HG03097 (cell line): ENCODE measurements around the gene PHETA1.
"Not testable (repeated sequence)": the region's sequence is repeated elsewhere in the genome, so short reads cannot be mapped to it uniquely, and the experiment has no call there.

Experiments used
- ATAC-seq: cut with Tn5 transposase; IDR thresholded peaks from one replicate; pipeline ENCODE4 v1.9.1; 2021; ENCODE audit not compliant: unreplicated experiment, low FRiP score

Gene PHETA1

DNA sequence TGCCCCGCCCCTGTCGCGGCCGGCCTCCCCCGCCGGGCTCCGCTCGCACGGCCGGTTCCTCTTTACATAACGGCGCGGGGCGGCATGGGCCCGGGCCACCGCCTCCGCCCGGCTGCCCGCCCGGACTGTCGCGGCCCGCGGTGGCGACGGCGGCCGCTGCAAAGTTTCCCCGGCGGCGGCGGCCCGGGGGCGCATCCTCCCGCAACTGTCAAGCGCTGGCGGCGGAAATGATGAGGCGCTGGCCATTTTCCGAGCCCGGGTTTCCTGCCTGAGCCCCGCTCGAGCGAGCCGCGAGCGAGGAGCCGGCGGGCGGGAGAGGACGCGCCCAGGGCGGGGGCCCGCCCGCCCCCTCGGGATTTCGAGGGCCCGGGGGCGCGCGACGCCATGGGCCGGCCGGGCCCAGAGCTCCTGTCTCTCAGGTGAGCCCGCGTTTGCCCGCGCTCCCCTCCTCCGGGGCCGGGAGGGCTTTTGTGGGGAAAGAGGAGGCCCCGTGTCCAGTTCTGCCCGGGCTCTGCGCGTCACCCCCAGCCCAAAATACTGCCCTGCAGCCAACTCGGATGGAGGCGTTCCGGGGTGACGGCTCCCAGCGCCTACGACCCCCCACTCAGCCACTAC lies 37.1 kb upstream of the PHETA1 start, which contains the start of gene SH2B3:
SH2B3 (plus strand) TSS at position 65 of the 615 bp plus-strand sequence. CDS start 12,223 bp downstream, outside the sequence.
- ATAC-seq, result peak; percentile 8

DNA sequence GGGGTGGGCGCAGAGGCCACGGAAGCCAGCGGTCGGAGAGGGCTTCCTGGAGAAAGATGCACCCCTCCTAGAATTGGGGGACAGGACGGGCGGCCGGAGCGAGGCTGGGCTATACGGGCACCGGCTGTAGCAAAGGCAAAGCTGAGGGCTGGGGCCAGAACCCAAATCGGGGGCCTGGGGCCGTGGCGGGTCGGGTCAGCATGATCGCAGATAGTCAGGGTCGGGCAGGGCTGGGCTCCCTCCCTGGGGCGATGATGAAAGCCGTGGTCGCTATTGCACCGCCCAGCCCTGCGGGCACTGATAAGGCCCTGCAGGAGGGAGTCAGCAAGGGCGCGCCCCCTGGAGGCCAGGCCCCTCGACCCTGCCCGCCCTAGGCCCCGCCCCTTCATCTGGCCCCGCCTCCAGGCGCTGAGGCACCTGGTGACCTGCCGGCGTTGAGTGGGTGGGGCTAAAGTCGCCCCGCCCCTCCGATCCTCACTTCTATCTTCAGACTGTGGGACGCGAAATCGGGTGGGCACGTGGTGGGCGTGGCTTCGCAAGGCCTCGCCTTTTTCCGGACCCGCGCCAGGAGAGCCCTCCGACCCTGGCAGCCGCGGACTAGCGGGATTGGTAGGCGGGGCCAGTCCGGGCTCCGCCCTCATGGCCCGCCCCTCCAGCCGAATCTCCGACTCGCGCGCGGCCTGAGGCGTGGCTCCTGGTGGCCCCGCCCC lies 36.4 kb upstream of the PHETA1 start:
- peak; percentile 47 for ATAC-seq

DNA sequence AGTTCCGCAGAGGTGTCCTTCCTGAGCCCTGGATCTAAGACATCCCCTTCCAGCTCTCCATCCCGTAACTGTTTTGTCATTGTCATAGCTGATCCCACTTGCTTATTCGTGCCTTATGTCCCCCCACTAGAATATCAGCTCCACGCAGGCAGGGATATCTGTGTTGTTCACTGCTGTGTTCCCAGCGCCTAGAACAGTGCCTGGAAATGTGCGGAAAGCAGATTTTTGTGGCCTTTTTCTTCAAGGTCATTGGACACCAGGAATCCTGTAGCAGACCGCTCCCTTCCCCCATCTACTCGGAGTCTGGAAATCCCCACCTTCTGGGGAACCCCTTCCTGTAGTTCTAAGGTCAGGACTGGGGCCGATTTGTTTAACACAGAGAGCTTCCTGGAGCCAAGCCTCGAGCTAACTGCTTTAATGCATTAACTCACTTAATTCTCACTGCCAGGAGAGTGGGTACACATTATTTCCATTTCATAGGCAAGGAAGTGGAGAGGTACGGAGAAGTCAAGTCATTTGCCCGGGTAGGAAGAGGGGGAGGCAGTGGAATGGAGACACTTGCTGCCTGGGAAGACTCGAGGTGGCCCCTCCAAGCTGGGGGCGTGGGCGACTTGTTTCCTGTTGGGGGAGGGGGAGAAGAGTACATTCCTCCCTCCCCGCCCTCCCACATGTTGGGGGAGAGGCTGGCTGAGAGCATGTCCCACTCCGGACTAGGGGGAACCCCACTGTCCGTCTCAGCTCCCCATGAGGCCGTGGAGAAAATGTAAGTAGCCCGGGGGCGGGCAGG lies 35.7 kb upstream of the PHETA1 start:
- peak; percentile 4 for ATAC-seq

DNA sequence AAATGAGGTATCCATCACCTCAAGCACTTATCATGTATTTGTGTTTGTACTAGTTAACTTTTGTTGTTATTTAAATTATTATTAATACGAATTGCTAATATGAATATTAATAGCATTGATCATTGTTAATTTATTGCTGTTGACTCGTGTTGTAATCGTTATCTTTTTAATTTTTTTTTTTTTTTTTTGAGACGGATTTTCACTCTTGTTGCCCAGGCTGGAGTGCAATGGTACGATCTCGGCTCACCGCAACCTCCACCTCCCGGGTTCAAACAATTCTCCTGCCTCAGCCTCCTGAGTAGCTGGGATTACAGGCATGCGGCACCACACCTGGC lies 33.6 kb upstream of the PHETA1 start:
- ATAC-seq, result not testable (repeated sequence)

DNA sequence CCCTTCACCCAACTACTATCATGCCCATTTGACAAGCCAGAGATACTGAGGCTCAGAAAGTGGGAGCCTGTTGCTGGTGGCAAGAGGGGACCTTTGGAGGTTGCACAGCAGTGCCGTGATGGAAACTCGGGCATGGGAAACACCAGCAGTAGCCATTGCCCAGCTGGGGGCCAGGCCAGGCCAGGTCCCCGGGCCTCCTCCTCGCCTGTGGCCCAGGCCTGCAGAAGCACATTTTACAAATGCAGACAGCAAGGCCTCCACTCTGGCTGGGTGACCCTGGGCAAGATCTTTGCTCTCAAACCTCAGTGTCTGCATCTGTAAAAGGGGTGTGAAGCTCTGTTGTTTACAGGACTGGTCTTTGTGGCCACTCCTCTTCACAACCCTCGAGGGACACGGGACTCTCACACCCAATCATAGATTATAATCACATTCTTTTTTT lies 32.3 kb upstream of the PHETA1 start:
- no peak for ATAC-seq

DNA sequence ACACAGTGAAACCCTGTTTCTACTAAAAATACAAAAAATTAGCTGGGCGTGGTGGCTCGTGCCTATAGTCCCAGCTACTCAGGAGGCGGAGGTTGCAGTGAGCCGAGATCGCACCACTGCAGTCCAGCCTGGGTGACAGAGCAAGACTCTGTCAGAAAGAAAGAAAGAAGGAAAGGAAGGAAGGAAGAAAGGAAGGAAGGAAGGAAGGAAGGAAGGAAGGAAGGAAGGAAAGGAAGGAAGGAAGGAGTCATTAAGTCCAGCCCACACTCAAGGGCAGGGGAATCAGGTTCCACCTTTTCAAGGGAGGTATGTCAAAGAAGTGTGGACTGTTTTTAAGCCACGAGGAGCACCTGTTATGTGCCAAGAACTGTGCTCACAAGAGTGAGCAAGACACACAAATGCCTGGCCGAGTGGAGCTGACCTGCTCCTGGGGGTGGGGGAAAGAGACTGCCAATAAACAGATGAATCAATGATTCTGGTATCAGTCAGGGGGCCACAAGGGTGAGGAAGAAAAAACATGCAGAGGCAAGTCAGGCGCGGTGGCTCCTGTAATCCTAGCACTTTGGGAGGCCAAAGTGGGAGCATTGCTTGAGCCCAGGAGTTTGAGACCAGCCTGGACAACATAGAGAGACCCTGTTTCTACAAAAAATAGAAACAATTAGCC lies 31.0 kb upstream of the PHETA1 start:
- not testable (repeated sequence) for ATAC-seq

DNA sequence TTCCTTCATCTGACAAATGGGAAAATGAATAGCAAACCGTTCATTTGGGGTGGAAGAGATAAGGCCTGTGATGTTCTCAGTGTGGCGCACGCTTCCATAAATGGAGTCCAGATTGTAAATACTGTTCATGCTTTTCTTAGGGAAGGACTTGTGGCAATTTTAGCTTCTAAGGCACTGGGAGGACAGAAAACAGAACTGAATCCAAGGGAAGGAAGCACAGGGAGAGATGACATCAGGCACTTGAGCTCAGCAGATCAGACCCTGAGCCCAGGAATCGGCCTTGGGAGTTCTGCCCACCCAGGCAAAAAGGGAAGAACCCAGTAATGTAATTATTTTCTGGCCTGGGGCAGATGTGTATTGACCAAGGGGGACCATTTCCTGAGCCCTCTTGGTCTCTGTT lies 29.6 kb upstream of the PHETA1 start:
- no peak for ATAC-seq

DNA sequence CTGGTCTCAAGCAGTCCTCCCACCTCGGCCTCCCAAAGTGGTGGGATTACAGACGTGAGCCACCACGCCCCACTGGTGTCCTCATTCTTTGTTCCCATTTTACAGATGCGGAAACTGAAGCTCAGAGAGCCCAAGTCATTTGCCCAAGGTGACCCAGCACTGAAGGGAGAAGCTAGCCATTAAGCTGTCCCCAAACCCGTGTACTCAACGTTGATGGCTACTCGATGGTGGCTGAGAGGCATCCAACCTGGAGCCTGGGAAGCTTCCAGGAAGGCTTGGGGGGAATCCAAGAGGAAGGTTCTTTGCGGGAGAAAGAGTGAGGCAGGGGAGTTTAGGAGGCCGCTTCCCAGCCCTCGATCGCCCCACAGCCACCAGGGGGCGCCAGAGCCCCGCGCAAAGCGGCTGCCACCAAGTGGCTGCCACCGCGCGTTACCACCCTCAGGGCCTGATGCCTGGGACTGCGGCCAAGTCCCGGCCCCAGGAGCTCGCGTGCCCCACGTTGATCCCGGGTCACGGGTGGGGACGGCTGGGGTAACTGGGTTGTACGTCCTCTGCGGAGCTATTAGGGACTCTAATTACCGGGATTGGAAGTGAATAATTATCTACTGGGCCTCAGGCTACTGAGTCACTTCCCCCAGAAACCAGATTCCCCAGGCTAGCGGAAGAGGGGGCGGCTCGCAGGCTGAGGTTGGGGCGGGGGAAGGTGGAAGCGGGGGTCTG lies 28.0 kb upstream of the PHETA1 start:
- ATAC-seq, result no peak

DNA sequence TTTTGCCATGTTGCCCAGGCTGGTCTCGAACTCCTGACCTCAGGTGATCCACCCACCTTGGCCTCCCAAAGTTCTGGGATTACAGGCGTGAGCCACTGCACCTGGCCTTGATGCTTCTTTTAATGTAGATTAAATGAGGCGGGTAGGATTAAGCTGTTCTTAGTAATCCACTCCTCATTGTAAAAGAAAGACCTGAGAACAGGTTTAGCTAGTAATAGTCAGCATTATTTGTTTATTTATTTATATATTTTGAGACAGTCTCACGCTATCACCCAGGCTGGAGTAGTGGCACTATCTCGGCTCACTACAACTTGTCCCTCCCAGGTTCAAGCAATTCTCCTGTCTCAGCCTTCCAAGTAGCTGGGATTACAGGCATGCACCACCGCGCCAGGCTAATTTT lies 27.4 kb upstream of the PHETA1 start:
- not testable (repeated sequence) for ATAC-seq

DNA sequence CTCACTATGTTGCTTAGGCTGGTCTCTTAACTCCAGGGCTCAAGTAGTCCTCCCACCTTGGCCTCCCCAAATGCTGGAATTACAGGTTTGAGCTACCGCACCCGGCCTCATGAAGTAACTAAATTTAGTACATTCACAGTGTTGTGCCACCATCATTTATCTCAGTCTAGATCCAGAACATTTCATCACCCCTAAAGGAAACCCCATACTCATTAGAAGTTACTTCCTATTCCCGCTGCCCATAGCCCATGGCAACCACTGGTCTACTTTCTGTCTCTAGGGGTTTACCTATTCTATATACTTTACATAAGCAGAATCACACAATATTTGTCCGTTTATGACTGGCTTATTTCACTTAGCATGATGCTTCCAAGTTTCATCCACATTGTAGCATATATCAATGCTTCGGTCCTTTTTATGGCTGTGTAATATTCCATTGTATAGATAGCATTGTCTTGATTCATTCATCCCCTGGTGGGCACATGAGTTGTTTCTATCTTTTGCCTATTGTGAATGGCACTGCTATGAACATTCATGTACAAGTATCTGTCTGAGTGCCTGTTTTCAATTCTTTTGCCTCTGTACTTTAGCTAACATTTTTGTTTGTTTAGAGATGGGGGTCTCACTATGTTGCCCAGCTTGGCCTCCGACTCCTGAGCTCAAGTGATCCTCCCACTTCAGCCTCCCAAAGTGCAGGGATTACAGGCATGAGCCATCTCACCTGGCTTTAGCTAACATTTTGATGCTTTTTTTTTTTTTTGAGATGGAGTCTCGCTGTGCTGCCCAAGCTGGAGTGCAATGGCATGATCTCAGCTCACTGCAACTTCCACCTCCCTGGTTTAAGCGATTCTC lies 26.7 kb upstream of the PHETA1 start:
- ATAC-seq, result no peak

DNA sequence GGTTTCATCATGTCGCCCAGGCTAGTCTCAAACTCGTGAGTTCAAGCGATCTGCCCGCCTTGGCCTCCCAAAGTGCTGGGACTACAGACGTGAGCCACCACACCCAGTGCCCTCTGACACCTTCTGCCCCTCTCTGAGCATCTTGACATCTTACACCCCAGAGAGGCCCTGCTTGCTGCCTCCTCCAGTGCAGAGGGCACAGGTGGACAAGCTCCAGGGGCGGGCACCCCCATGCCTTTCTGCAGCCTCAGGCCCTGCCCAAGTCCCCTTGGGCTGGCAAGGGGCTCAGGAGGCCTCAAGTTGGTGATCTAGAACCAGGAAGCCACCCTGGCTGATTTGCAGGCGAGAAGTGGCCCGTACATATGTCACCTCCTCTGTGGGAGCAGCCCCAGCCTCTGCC lies 25.6 kb upstream of the PHETA1 start:
- no peak for ATAC-seq

DNA sequence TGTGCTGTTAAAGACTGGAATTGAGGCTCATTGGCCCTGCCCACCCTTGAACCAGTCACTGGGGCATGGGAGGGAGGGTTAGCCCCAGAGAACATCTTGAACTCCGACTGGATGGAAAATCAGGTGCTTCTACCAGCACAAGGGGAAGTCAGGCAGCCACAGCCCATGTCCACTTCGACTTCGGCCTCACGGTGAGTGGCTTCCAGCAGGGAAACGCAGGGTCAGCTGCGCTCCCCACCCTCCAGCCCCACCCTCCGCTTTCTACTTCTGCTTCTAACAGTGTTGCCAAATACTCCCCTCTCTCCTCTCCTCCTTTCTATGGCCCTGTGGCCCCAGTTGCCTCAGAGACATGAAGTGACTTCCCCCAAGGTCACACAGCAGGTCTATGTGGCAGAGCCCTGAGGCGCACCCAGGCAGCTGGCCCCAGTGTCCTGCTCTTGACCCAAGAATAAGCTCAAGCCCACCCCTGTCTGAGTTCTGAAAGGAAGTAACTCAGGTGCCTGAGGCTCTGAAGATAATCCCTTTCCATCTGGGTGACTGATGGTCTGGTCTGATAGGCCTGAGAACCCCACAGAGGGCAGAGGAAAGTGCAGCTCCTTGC lies 24.9 kb upstream of the PHETA1 start:
- no peak for ATAC-seq

DNA sequence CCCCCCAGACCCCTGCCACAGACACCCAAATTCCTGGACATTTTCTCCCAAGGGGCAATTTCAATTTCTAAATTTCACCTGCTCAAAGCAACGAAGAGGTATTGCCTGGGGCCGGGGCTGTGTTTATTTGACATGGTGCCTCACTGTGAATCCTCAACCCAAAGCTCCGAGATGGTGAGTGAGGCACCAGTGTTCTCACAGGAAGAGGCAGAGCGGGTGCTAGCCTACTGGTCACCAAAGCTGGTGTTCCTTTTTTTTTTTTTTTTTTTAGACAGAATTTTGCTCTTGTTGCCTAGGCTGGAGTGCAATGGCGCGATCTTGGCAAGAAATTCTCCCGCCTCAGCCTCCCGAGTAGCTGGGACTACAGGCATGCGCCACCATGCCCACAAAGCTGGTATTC lies 22.0 kb upstream of the PHETA1 start:
- ATAC-seq, result no peak

DNA sequence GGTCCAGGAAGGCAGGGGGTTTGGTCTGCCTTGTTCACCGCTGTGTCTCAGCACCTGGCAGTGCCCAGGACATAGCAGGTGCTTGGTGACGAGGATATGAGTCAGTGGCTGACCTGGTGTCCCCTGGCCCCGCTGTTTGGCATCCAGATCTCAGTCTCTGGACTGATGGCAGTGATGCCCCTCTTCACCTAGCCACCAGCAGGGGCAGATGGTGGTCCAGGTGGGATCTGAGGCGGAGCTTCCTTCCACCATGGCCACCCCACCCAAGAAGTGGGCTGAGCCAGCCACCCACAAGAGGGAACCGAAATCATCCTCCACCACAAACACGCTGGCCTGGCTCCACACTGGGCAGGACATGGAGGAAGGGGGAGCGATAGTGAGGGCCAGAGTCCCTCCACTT lies 20.7 kb upstream of the PHETA1 start:
- no peak for ATAC-seq

DNA sequence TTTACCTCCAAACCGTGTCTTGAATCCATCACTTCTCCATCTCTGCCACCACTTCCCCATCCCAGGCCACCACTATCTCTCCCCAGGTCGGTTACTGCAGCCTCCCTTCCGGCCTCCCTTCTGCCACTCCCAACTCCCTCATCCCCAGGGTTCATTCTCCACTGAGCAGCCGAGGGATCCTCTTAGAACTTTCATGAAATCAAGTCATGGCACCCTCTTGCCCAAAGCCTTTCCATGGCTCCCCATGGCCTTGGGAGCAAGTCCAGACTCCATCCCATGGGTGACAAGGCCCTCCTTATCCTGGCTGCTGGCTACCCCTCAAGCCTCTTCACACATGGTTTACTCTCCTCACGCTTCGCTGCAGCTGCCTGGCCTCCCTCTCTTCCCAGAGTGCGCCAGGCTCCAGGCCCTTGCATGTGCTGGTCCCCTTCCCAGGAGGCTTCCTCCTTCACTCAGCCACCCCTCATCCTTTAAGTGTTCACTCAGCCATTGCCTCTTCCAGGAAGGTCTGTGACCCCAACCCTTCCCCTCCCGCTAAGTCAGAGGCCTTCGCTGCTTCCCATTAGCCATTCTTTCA lies 18.9 kb upstream of the PHETA1 start:
- ATAC-seq, result no peak

DNA sequence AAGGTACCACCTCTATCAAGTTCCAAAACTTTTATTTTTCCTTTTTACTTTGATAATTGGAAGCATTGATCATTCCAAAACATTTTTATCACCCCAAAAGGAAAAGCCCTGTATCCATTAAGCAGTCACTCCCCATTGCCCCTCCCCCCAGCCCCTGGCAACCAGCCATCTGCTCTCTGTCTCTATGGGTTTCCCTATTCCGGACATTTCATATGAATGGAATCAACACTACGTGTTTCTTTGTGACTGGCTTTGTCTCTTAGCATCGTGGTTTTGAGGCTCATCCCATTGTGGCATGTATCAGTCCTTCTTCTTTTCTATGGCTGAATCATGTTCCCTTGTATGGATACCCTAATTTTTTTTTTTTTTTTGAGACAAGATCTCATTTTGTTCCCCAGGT lies 18.0 kb upstream of the PHETA1 start:
- no peak for ATAC-seq

DNA sequence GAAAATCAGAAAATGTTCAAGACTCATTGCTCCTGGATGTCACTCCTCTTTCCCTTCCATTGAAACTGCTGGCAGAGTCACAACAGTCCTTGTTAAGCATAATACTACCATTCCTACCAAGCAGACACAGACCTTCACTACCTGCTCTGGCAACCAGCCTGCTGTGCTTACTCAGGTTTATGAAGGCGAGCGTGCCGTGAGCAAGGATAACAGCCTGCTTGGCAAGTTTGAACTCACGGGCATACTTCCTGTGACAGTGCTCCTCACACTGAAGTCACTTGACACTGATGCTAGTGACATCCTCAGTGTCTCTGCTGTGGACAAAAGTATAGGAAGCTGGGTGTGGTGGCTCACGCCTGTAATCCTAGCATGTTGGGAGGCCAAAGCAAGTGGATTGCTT lies 15.7 kb upstream of the PHETA1 start:
- ATAC-seq, result no peak

DNA sequence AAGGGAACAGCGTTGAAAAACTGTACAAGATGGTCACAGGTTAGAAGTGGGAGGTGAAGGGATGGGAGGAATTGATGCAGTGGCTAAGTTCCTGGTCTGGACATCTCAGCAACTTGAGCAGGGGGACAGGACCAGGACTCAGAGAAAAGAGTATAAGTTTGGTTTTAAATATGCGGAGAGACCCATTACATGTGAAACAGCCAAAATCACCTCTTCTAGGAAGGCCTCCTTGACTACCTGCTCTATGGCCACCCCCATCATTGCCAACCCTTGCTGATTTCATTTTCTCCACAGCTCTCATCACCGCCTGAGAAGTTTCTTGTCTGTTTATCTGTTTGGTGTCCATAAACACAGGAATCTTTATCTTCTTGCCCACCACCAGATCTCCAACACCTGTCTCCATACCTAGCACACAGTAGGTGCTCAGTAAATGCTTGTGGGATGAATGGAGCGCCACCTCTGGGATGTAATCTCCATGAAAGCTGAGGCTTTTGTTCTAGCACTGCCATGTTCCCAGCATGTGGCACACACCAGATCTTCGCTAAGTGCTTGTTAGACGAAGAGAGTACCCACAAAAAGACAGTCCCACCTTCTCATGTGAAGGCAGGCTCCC lies 11.2 kb upstream of the PHETA1 start:
- ATAC-seq, result no peak
